ENCODE measurements around the gene LRRC37B. TPM values are rescaled to one million over a fixed set of nuclear protein-coding genes. Genes with fewer than 3 reads are reported as not detected.

LRRC37B gene
- total RNA-seq, 4 donors from 2014 or later = 31.7 to 130 (median 36.5) TPM

DNA sequence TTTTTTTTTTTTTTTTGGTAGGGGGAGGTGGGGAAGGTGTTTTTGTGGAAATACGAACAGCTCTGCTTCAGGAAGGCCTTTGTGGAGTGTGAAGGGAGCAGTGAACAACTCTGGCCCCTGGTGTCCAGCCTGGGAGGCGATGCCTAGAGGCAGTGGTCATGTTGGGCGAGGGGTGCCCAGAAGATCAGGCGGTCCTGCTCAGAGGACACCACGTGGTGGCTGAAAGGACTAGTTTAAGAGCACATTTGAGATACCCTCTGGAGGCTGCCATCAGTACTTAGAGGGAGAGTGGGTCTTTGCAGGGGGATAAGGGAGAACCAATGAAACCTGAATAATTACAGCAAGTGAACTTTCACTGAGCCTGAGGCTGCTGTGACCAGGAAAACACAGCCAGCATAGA lies 95.0 kb downstream of the LRRC37B start:
- H3K27me3 ChIP-seq = no peaks in the 10 kb centered on the region
- TF ChIP-seq POLR2A (IDR thresholded peaks at IDR 0.05) = no peak
- TF ChIP-seq CTCF (IDR thresholded peaks at IDR 0.05) = no peak
- H3K4me1 ChIP-seq = peaks cover 0 to 6% (median 0%) of the 10 kb centered on the region in 4 donors
- no peaks in the 10 kb centered on the region for H3K9me3 ChIP-seq
- H3K4me3 ChIP-seq = no peak overlapping the region
- H3K36me3 ChIP-seq = no peaks in the 10 kb centered on the region
- no peak for DNase-seq
- H3K27ac ChIP-seq = no peak overlapping the region

- no peak for DNase-seq
- no peak for TF ChIP-seq CTCF (IDR thresholded peaks at IDR 0.05)
- no peak for TF ChIP-seq POLR2A (IDR thresholded peaks at IDR 0.05)
- Histone ChIP-seq H3K4me1 (peaks cover 0 to 6% (median 0%) of the 10 kb centered on the region in 4 donors), H3K27ac (no peak overlapping the region), H3K9me3 (no peaks in the 10 kb centered on the region), H3K36me3 (no peaks in the 10 kb centered on the region), H3K4me3 (no peak overlapping the region), H3K27me3 (no peaks in the 10 kb centered on the region)
Observed at GRCh38 chr17:32102646-32103186, 95.5 kb downstream of the LRRC37B start.

Small RNAs within 50 kb of the gene (small RNA-seq; reads per million reads assigned to genes)
- gene AC090616.4 = 0 reads per million in 2 donors
- gene RNA5SP437 = 0 reads per million in 2 donors

Other genes with a start within 250 kb of the LRRC37B start
- gene COPRS, start 148.1 kb upstream of the LRRC37B start, total RNA-seq = 10 to 100 TPM; 16.1 to 96.6 (median 31.7) TPM
- gene UTP6, start 105.7 kb upstream of the LRRC37B start, total RNA-seq = 10 to 100 TPM; 22.2 to 55.3 (median 26.8) TPM
- 10 to 100 TPM; 18.7 to 46.2 (median 20.4) TPM for gene SUZ12, start 70.4 kb upstream of the LRRC37B start, total RNA-seq
- gene RHOT1, start 135.1 kb downstream of the LRRC37B start, total RNA-seq = 10 to 100 TPM; 31.4 to 54.9 (median 47.7) TPM

Measured in Peyer's patch (tissue), 4 donors.